ENCODE results near the gene GPR42.

The GPR42 gene

DNA sequence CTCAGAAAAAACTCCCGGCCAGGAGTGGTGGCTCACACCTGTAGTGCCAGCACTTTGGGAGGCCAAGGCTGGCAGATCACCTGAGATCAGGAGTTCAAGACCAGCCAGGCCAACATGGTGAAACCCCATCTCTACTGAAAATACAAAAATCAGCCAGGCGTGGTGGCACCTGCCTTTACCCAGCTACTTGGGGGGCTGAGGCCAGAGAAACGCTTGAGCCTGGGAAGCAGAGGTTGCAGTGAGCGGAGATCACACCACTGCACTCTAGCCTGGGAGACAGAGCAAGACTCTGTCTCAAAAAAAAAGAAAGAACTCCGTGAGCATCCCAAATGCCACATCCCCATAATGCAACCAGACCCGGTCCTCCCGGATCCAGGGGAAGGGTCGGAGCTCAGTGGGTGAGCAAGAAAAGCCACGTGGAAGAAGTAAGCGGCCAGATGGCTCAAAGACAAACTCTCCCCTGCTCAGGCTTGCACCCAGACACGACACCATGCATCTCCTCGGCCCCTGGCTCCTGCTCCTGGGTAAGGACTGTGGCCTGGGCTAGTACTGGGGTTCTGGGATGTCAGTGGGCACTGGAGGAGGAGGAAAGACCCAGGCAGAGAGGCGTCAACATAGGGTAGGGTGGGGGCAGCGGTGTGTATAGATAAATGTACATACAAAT is 39.2 kb upstream of the GPR42 start:
- H3K4me3 ChIP-seq (ENCODE audit: low read length): no peak overlapping the region
- no peak for DNase-seq (ENCODE audit: low read depth)
- TF ChIP-seq, protein P1, sequence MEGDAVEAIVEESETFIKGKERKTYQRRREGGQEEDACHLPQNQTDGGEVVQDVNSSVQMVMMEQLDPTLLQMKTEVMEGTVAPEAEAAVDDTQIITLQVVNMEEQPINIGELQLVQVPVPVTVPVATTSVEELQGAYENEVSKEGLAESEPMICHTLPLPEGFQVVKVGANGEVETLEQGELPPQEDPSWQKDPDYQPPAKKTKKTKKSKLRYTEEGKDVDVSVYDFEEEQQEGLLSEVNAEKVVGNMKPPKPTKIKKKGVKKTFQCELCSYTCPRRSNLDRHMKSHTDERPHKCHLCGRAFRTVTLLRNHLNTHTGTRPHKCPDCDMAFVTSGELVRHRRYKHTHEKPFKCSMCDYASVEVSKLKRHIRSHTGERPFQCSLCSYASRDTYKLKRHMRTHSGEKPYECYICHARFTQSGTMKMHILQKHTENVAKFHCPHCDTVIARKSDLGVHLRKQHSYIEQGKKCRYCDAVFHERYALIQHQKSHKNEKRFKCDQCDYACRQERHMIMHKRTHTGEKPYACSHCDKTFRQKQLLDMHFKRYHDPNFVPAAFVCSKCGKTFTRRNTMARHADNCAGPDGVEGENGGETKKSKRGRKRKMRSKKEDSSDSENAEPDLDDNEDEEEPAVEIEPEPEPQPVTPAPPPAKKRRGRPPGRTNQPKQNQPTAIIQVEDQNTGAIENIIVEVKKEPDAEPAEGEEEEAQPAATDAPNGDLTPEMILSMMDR (IDR thresholded peaks at IDR 0.05; ENCODE audit: insufficient read depth, low read depth, low read length, missing control alignments): no peak

DNA sequence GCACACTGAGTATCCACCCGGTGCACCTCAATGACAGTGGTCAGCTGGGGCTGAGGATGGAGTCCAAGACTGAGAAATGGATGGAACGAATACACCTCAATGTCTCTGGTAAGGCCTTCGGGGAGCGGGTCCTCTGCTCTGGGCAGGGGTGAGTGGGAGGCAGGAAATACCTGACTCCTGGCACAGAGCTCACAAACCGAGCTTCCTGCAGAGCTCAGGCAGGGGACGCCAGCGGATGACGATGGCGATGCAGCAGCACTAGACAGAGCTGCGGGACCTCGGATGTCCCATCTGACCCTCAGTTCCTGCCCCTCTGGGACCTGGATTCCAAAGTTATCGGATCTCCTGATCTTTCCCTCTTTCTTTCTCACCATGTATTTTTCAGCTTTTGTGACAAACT is 38.1 kb upstream of the GPR42 start:
- no peak for DNase-seq (ENCODE audit: low read depth)
- no peak overlapping the region for H3K4me3 ChIP-seq (ENCODE audit: low read length)
- TF ChIP-seq, protein P1 (IDR thresholded peaks at IDR 0.05; ENCODE audit: insufficient read depth, low read depth, low read length, missing control alignments): no peak

DNA sequence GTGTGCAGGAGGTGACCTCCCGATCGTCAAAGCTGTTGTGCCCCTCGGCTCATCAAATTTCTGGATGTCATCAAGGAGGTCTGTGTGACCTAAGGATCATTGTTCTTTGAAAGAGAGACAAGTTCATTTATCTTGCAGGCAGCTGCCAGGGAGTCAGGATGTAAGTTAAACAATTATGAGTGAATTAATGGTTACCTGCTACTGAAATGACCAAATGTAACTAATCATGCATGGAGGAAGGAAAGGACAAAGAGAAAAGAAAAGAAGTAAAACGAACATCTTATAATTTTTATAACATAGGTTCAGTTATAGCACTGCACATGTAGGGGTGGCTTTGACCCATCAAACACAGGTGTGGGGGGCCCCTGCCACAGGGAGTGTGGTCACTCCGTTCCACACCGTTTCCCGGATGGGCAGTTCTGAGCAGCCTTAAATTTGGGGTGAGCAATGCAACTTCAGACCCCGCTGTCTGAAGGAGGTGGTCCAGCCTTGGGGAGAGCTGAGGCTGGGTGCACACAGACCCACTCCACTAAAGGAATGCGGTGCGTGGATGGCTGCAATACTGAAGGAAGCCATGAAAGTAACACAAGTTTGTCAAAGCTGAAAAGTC is 36.6 kb upstream of the GPR42 start:
- TF ChIP-seq, protein P1 (IDR thresholded peaks at IDR 0.05; ENCODE audit: insufficient read depth, low read depth, low read length, missing control alignments): no peak
- H3K4me3 ChIP-seq (ENCODE audit: low read length): no peak overlapping the region
- no peak for DNase-seq (ENCODE audit: low read depth)

DNA sequence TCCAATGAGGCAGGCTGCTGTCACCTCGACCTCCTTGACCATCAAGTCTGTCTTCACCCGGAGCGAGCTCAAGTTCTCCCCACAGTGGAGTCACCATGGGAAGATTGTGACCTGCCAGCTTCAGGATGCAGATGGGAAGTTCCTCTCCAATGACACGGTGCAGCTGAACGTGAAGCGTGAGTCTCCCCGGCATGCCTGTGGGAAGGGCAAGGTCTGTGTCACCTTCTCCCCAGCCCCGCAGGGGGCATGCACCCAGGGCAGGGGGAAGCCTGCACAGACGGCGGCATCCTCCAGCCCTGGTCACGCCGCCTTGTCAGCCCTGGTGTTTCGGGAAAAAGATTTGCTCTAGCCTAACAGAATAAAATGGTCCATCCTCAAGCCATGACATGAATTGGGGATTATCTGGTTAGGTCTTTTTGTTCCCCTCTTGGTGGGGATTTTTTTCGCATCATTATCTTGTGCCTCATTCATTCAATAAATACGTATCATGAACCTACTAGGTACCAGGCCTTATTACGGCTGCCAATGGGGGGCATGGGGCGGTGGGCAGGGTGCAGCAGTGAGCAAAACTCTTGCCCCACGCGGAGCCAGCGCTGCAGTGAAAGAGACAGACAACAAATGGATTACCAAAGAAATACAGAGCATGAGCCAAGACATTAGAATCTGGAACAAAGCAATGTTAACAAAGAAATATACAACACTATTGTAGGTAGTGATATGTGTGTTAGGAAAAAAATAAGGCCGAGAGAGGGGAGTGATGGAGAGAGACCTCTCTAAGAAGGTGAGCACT is 34.5 kb upstream of the GPR42 start:
- DNase-seq (ENCODE audit: low read depth): no peak
- no peak overlapping the region for H3K4me3 ChIP-seq (ENCODE audit: low read length)
- TF ChIP-seq, protein P1 (IDR thresholded peaks at IDR 0.05; ENCODE audit: insufficient read depth, low read depth, low read length, missing control alignments): no peak

DNA sequence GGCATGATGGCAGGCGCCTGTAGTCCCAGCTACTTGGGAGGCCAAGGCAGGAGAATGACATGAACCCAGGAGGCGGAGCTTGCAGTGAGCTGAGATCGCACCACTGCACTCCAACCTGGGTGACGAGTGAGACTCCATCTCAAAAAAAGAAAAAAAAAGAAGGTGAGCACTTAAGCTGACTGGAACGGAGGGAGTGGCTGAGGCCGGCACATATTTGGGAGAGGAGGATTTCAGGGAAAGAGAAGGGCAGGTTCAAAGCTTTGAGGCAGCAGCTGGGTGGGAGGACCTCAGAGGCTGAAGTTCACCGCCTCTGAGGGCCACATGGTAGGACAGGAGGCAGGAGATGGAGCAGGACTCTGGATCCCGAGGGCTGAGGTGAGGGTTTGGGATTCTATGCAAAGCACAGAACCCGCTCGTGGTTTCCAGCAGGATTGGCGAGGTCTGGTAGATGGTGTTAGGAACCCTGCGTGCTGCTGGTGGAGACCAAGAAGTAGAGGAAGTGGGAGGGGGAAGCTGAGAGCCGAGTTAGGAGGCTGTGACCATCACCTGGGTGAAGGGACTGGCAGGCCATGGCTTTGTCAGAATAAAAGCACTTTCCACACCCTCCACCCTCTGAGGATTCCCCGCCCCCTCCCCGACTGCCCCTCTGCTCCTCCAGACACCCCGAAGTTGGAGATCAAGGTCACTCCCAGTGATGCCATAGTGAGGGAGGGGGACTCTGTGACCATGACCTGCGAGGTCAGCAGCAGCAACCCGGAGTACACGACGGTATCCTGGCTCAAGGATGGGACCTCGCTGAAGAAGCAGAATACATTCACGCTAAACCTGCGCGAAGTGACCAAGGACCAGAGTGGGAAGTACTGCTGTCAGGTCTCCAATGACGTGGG is 33.5 kb upstream of the GPR42 start:
- H3K4me3 ChIP-seq (ENCODE audit: low read length): no peak overlapping the region
- DNase-seq (ENCODE audit: low read depth): no peak
- TF ChIP-seq, protein P1 (IDR thresholded peaks at IDR 0.05; ENCODE audit: insufficient read depth, low read depth, low read length, missing control alignments): no peak

DNA sequence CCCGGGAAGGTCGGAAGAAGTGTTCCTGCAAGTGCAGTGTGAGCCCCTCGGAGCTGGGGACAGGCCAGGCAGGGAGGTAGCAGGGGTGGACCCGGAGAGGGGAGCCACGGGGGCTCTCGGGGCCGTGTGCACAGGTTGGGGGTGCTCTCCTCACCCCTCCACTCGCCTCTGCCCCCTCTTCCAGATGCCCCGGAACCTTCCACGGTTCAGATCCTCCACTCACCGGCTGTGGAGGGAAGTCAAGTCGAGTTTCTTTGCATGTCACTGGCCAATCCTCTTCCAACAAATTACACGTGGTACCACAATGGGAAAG is 32.9 kb upstream of the GPR42 start:
- H3K4me3 ChIP-seq (ENCODE audit: low read length): no peak overlapping the region
- DNase-seq (ENCODE audit: low read depth): no peak
- TF ChIP-seq, protein P1 (IDR thresholded peaks at IDR 0.05; ENCODE audit: insufficient read depth, low read depth, low read length, missing control alignments): no peak
